Right forelimb (tissue), 1 donor: ENCODE data around the gene BICD1.

Experiments used
- DNase-seq: peaks from one replicate; pipeline ENCODE4 v3.0.0-alpha.2; 2018

BICD1 gene

DNA sequence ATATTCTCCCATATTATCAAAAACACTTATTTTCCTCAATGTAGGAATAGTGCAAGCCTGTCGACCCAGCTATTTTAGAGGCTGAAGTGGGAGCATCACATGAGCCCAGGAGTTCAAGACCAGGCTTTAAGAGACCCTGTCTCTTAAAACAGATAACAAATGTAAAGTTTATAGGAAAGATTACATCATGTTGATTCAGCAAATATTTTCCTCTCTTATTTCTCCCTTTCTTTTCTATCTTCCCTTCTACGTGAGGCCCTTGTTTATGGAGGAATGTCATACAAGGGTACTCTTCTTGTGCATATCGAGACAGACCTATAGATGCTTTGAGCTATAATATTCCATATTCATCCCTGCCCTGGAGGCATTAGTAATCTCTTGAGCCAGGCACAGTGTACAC lies 256.2 kb downstream of the BICD1 start:
- no peak for DNase-seq

DNA sequence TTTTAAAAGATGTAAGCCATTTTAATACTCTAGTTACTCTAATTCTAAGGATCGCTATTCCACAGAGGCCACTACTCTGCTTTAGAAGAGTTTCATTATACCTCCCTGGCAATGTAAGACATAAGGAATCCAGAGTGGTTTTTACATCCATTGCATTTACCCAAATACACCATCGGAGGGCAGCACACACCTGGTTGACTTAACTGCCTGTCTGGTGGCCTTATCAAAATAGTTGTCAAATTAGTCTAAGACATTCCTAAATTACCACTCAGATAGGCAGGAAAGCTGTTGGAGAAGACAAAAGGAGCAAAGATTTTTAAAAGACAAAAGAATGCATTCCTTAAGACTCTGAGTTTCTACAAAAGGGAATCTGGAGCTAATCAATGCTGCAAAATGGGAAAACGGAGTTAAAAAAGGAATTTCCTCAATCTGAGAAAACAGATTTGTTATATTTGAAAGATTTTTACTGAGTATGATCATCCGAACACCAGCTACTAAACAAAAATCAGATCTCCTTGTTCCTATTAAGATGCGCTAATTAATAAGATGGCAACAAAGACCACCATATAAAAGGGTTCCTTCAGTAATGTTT lies 258.9 kb downstream of the BICD1 start:
- no peak for DNase-seq

DNA sequence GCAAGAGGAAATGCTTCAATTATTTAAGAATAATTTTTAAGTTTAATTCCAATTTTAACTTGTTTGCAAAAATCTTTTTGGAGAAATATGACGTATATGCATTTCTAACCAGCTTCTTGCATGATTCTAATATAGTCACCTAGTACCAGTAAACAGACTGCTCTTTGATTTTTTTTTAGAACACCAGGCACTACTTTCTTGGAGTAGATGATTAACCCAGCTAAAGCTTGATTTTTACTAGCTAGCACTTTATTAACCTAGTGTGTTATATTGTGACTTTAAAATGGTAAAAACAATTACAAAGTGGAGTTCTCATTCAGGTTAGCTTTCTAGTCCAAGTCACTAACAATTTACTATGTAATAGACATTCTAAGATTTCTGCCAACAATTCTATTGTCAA lies 260.1 kb downstream of the BICD1 start:
- DNase-seq, result no peak

DNA sequence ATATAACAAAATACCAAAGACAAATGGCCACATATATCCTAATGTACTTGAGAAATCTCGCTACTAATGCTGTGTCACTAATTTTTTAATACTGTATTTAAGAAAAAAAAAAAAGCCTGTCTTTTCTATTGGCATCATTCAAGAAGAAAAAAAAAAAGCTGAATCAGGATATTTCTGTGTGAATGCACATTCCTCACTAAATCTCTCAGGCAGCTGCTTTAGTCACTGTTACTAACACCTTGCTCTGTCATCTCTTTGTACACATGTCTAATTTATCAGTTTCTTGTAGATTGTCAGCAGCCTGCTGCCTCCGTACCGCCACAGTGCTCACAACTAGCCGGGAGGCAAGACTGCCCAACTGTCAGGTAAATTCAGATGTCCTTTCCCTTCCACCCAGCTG lies 260.7 kb downstream of the BICD1 start:
- DNase-seq, result no peak

DNA sequence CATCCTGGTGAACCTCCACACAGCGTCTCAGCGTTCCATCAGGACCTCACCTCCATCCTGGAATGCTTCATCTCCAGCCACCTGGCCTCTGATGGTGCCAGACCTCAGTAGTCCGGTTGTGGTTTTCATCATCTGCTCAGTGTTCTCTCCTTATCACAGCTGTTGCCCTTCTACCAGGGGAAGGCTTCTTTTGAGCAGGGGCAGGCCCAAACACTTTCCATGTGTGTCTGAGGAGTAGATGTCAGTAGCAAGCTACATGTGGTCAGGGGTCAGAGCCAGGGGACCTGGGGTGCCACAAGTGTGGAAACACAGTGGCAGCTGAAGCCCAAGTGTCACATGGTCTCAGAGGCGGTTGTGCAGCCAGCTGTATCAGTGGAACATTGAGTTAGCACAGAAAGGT lies 262.6 kb downstream of the BICD1 start:
- no peak for DNase-seq

DNA sequence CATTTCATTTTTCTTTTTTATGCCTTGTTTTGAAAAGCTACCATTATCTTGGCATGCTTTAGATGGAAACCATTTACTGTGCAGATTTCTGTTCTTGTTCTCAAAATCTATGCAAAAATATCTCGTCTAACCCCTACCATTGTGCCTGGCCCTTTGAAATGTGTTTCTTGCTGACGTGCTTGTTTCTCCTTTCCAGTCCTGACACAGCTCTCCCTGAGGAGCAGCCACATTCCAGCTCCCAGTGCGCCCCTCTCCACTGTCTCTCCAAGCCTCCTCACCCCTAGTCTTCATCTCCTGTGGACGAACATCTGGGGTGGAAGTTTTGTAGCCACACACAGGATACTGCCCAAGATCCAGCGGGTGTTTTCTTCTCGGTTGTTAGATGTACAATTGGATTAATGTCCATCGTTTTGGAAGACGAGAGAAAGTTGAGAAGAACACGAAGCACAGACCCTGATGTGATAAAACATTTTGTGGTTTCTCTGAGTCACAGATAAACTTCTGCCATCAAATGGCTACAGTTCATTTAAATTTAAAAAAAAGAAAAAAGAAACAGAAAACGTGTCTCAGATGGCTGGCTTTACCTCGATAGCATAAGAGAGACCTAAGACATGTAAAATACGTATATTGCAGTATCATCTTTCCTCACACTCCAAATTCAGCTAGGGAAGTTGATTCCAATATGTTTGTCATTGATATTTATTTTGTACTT lies 270.9 kb downstream of the BICD1 start:
- DNase-seq, result no peak

DNA sequence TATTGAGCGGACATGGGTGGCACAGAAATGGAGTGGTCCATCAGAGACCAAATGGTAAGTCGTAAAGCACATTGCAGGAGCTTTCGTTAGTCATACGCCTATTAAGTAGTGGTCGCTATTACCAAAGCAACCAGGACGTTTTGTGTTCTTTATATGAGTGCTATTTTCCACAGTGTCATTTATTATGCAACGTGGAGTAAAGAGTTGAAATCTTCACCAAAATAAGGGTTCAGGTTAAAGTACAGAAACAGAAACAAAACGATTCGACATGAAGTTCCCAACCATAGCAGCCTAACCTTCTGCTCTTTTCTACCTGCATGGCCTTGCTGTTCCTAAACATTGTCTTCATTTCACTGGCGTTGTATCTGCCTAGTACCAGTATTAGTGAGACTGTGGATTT lies 272.6 kb downstream of the BICD1 start:
- no peak for DNase-seq

DNA sequence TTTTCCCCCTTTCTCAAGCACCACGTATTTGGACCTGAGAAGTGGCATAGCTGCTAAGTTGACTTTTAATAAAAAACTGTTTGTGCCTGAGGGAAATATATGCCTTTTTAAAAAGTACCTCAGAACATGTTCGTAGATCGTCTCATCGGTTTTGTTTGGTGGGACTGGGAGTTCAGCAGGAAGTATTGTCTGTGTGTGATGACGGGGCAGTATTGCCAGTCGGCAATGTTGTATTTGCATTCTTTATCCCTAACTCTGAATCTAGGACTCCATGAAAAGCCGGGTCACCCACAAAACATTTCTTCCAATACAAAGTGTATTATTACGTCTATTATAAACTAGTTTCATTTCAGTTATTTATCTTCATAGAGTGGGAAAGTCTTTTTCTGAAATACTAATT lies 273.0 kb downstream of the BICD1 start:
- no peak for DNase-seq

DNA sequence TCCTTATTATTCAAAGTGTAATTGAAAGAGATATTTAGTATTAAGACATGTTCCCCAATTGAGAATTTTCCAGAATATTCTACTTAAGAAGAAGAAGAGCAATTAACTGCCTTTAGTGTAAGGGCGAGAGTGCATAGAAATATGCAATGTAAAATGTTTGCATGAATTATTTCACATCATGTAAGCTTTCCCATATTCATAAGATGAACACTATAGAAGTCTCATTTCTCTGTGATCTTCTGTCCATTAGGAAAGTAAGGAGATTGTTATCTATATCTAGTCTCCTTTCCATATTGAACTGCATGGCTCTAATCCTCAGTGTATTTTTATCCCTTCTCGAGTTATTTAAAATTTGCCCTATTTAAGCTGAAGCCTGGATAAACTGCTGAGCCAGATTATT lies 275.6 kb downstream of the BICD1 start:
- DNase-seq, result no peak

DNA sequence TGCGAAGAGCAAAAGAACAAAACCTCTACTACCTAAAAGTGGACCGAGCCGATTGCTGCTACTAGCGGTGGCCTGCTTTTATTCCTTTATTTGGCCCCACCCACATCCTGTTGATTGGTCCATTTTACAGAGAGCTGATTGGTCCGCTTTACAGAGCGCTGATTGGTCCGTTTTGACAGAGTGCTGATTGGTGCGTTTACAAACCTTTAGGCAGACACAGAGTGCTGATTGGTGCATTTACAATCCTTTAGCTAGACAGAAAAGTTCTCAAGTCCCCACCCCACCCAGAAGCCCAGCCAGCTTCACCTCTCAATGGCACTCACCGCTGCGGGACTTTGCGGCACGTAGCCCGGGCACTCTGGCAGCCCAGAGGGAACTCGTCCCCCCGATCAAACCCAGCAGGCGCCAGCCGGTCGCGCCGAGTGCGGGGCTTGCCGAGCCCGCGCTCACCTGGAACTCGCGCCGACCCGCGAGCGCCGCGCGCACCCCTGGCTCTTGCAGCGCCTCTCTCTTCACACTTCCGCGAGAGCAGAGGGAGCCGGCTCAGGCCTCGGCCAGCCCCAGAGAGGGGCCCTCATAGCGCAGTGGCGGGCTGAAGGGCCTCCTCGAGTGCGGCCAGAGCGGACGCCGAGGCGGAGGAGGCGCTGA lies 284.0 kb downstream of the BICD1 start:
- peak; percentile 54 for DNase-seq

DNA sequence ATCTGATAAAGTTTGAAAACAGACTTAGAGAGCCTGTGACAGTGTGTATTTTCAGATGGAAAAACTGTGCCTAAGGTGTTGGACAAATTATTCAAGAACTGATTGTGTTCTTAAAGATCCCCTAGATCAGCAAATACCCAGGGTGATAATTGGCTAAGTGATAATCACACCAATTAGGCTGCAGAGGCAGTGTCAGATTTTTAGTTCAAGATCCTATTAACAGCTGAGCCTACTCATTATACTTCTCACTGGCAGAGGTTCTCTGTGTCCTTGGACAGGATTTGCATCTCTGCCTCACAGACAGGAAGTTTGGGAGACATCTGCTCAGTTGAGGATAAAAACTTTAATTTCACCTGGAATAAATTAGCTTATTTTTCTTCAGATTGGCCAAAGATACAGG lies 288.4 kb downstream of the BICD1 start:
- no peak for DNase-seq

DNA sequence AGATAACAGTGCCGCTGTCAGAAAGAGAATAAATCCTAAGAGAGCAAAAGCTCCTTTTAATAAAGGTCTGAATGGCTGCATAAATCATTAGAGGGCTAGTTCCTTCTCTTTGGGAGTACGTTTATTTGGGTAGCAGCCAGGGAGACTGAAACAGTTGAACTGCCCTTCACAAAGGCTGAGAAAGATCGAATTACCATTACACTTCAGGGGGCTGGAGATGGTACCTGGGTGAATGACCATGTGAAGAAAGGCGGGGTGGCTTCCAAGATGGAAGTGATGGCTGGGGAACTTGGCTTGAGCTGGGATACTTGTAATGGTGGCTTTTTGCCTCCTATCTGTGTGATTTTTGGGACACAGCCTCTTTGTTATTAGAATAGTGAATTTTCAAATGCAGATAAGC lies 291.0 kb downstream of the BICD1 start:
- DNase-seq, result no peak

DNA sequence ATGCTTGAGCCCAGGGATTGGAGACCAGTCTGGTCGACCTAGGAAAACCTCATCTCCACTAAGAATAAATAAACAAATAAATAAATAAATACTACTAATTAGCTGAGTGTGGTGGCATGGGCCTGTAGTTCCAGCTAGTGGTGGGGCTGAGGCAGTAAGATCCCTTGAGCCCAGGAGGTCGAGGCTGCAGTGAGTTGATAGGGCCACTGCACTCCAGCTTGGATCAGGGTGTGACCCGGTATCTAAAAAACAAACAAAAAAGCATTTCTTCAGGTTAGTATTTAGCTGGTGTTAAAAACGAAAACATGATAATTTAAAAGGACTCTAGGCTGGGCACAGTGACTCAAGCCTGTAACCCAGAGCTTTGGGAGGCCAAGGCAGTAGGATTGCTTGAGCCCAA lies 291.5 kb downstream of the BICD1 start:
- no peak for DNase-seq

DNA sequence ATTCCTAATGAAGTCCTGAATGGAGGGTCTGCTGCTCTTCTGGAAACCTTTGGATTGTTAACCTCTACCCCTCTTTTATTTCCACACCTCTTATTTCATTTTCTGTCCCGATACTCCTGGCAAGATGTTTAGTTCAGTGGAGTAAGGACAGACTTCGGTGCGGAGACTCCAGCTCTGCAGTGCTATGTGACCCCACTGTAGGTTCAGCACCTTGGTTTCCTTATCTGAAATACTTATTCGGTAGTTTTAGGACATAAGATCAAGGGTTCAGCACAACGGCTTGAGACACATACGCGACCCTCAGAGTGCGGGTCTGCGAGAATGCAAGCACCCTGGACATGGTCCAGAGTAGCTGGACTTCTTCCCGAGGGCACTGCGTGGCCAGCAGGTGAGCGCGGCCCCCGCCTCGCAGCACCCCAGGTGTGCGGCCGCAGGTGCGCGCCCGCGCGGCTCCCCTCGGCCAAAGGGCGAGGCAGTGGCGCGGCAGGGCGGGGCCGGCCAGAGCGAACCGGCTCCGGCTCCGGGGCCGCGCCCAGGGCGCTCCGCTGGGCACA lies 292.2 kb downstream of the BICD1 start:
- DNase-seq, result no peak

DNA sequence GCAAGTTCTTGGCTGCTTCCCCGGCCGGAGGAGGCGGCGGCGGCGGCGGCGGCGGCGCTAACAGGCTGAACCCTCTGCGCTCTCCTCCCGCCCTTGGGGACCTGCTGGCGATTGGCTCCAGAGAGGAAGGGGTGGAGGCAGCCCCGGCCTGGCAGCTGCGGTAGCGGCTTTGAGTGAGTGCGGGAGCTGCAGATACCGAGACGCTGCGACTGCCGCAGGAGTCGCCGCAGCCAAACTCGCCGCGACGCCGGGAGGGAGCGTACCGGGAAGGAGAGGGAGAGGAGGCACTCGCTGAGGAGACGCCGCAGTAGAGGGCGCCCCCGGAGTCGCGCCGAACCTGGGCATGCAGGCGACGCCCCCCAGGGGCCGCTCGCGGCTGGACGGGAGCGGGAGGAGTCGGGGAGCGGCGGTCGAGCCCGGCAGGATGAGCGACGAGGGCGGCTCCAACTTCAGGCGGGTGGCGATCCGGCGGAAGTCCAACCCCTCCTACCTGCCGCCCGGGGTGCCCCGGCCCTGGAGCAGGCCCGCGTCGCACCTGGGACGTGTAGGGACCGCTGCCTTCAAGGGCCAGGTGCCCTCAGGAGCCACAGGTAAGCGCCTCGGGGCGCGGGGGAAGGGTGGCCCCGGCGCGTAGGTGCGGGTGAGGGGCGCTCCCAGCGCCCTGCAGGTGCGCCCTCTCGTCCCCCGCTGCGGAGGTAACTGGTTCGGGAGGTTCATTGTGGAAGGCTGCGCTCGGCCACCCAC lies 292.9 kb downstream of the BICD1 start, which contains the start of gene FGD4:
TSS of gene FGD4 (plus strand) at position 189 of the 744 bp plus-strand sequence.
- DNase-seq, result peak; percentile 82

DNA sequence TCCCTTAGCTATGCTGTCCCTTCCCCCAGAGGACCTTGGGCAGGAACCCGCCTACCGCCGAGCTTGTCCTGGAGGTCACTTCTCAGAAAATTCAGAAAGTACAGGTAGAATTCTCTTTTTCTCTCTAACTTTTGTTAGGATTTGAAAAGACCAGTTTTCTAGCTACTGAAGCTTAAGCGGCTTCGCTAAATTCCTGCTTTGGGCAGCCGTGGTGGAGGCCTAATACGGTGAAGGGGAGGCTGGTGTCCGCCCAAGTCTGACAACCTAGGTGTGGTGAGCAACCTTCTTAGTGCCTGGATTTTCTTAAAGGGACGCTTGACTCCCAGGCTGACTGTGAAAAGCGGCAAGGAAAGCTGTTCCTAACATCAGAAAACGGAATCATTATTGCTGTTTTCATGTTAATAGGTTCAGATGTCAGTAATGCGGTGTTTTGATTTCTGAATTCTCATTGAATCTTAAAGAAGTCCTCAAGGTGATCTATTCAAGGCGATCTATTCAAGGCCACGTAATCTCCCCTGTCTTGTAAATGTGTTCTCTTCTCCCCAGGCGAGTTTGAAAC lies 293.5 kb downstream of the BICD1 start:
- DNase-seq, result no peak

DNA sequence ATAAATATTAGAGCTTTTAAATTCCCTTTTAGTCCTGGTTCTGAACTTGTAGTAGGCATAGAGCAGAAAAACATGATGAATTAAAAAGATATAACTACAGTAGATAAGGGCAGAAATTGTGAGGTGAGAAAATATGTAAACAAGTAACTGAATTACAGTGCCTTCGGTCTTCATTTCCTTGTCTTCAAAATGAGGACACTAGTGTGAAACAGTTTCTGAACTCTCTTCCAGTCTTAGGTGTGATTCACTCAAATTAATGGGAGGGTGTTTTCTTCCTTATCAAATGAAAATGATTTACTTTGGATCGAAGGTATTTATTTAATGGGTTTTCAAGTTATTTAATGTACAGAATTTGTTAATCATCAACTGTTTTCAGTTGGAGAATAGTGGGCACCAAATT lies 294.2 kb downstream of the BICD1 start:
- DNase-seq, result no peak

DNA sequence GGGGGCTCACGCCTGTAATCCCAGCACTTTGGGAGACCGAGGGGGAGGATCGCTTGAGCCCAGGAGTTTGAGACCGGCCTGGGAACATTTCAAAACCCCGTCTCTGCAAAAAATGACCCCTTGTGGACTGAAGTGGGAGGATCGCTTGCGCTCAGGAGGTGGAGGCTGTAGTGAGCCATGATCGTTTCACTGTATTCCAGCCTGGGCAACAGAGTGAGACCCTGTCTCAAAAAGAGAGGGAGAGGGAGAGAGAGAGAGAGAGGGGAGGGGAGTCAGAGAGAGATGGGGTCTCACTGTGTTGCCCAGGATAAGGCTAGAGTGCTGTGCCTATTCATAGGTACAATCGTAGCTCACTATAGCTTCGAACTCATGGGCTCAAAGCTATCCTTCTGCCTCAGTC lies 295.5 kb downstream of the BICD1 start:
- DNase-seq, result no peak

DNA sequence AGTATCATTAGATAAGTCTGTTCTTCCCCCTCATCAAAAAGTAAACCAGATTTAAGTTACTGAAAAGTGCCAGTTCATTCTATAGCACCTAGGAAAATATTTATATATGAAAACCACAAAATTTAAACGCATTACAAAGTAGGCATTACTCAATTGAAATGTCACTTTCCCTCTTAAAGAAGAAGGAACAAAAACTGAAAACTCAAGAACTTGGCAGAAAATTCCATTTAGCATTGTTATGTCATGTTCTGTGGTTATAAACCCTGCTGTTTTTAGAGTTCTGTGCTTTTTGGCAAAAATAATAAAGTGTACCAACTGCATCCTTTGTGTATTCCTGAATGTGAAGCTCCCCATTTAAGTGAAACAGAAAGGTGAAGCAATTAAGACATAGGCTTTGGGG lies 296.3 kb downstream of the BICD1 start:
- no peak for DNase-seq

DNA sequence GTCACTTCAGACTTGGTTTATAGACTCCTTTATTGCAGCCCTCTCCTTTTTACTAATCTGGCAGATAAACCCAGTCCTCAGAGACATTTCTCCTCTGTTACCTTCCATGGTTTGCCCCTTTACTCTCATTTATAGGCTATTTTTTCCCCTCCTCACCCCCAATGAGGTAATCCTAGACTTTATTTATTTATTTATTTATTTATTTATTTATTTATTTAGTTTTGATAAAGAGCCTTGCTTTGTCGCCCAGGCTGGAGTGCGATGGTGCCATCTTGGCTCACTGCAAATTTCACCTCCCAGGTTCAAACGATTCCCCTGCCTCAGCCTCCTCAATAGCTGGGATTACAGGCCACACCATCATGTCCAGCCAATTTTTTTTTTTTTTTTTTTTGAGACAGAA lies 301.1 kb downstream of the BICD1 start:
- no peak for DNase-seq

DNA sequence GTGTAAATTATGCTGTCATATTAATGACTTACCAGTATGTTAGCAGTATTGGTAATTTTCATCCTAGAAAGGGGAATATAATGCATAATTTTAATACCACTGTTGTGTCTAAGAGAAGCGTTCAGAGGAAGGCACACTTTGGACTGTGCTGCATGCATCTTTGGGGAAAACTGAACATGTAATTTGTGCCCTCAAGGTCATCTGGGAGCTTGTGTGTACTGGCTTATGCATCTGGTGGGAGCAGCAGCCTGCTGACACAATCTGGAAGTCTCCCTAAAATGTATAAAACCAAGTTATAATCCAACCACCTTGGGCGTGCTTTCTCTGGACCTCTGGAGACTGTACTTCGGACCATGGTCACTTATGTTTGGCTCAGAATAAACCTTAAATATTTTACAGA lies 306.8 kb downstream of the BICD1 start:
- no peak for DNase-seq

DNA sequence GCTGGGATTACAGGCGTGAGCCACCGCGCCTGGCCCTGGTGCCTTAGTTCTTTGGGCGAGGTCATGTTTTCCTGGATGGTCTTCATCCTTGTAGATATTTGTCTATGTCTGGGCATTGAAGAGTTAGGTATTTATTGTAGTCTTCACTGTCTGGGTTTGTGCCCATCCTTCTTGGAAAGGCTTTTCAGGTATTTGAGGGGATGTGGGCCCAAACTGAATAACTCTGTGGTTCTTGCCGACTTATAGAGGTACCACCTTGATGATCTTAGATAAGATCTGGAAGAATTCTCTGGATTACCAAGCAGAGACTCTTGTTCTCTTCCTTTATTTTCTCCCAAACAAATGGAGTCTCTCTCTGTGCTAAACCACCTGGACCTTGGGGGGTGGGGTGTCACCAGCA lies 311.6 kb downstream of the BICD1 start:
- DNase-seq, result no peak

DNA sequence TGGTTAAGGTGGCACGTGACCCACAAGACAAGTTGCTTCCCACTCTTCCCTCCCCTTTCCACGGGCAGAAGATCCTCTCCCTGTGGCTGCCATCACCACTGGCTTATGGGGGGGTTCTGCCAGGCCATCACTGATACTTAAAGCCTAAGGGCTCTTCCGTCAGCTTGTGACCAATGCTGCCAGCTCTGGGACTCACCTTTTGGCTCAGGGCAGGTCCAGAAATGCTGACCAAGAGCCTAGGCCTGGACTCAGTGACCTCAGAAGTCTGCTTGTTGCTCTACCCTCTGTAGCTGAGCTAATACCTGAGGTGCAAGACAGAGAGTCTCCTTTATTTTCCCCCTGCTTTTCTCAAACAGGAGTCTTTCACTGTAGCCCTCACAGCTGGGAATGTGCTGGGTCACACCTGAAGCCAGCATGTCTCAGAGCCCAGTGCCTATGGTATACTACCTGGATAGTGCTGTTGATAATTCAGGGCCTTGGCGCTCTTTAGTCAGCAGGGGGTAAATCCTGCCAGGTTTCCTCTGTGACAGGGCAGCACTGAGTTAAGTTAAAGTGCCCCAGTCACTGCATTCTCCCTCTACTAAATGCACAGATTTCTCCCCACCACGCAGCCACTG lies 312.4 kb downstream of the BICD1 start:
- no peak for DNase-seq
